Naive thymus-derived CD4-positive, alpha-beta T cell (primary cell): Measurements from ENCODE around the gene IVNS1ABP. TPM values are rescaled to one million over a fixed set of nuclear protein-coding genes. Genes with fewer than 3 reads are reported as not detected.

Source experiments
- ATAC-seq: fragments of 150-1000 bp; cut with Tn5 transposase; 2 replicates; pipeline ENCODE4 v1.10.0; 2021; ENCODE audit warnings: mild to moderate bottlenecking, moderate library complexity
- CTCF ChIA-PET: fragments of 350-600 bp; sonication (Branson Sonifier 250); formaldehyde crosslinking; loops from one replicate; lab custom pipeline; 2021; ENCODE audit warnings: antibody characterized with exemption; lab: Charles Lee
- POLR2A ChIA-PET: fragments of 350-600 bp; sonication (Branson Sonifier 250); formaldehyde crosslinking; loops from one replicate; lab custom pipeline; 2021; ENCODE audit warnings: antibody characterized with exemption, inconsistent platforms; lab: Charles Lee
- DNase-seq, 9 donors: peaks; one replicate each; pipeline versions ENCODE4 v3.0.0 to v3.0.0-alpha.2; 2020 to 2022; ENCODE audit warnings: mixed read lengths in 1 of 9
- H3K27ac ChIP-seq: one replicate; pipeline ENCODE4 v1.7.0; 2013; ENCODE audit warnings: mild to moderate bottlenecking, low read depth, low read length, moderate library complexity
- H3K27me3 ChIP-seq, 2 donors: one replicate each; pipeline ENCODE4 v1.7.0; 2013; ENCODE audit warnings: low read length in 2 of 2, mild to moderate bottlenecking in 2 of 2, moderate library complexity in 2 of 2; ENCODE audit not compliant: control insufficient read depth in 2 of 2, insufficient read depth in 2 of 2
- H3K36me3 ChIP-seq, 3 experiments: 1 replicate in 2 of 3; 2 replicates in 1 of 3; pipeline ENCODE4 v1.7.0; 2013; ENCODE audit warnings: low read length in 3 of 3, mild to moderate bottlenecking in 3 of 3, moderate library complexity in 1 of 3; ENCODE audit not compliant: insufficient read depth in 3 of 3, control insufficient read depth in 2 of 3
- H3K4me1 ChIP-seq, 2 donors: one replicate each; pipeline ENCODE4 v1.7.0; 2013; ENCODE audit warnings: low read length in 2 of 2, mild to moderate bottlenecking in 2 of 2, moderate library complexity in 1 of 2; ENCODE audit not compliant: control insufficient read depth in 2 of 2, insufficient read depth in 2 of 2
- H3K4me3 ChIP-seq: 2 replicates; pipeline ENCODE4 v1.7.0; 2013; ENCODE audit warnings: mild to moderate bottlenecking, low read length
- H3K9me3 ChIP-seq, 3 experiments: 1 replicate in 2 of 3; 2 replicates in 1 of 3; pipeline ENCODE4 v1.7.0; 2013; ENCODE audit warnings: low read length in 3 of 3; ENCODE audit not compliant: control insufficient read depth in 2 of 3
- H3K27ac Mint-ChIP-seq, 9 donors: one replicate each; pipeline ENCODE4 v1.8.0; 2020 to 2022; ENCODE audit warnings: mixed read lengths in 9 of 9, mild to moderate bottlenecking in 8 of 9, moderate library complexity in 5 of 9, inconsistent platforms in 2 of 9
- H3K27me3 Mint-ChIP-seq, 5 donors: one replicate each; pipeline ENCODE4 v1.8.0; 2021 to 2022; ENCODE audit warnings: mixed read lengths in 5 of 5, mild to moderate bottlenecking in 1 of 5
- H3K36me3 Mint-ChIP-seq, 5 donors: one replicate each; pipeline ENCODE4 v1.8.0; 2020 to 2022; ENCODE audit warnings: mixed read lengths in 5 of 5, mild to moderate bottlenecking in 3 of 5, inconsistent platforms in 1 of 5
- H3K4me1 Mint-ChIP-seq, 7 donors: one replicate each; pipeline ENCODE4 v1.8.0; 2020 to 2022; ENCODE audit warnings: mixed read lengths in 7 of 7, mild to moderate bottlenecking in 3 of 7, inconsistent platforms in 1 of 7
- H3K4me3 Mint-ChIP-seq, 10 donors: one replicate each; pipeline ENCODE4 v1.8.0; 2020 to 2022; ENCODE audit warnings: mild to moderate bottlenecking in 10 of 10, mixed read lengths in 10 of 10, moderate library complexity in 6 of 10, inconsistent platforms in 2 of 10
- H3K9me3 Mint-ChIP-seq, 11 donors: one replicate each; pipeline ENCODE4 v1.8.0; 2020 to 2022; ENCODE audit warnings: mixed read lengths in 11 of 11, mild to moderate bottlenecking in 4 of 11, inconsistent platforms in 1 of 11, moderate library complexity in 1 of 11
- intact Hi-C, 2 donors: fragments of 100-400 bp; cut with micrococcal nuclease; formaldehyde crosslinking; loops; one replicate each; pipeline ENCODE4 v1.15.1; 2023
- polyA plus RNA-seq, 2 donors: library from polyadenylated mRNA; unstranded; fragments of 300-500 nt; fragmentation: Illumina TruSeq; gene quantifications; one replicate each; pipeline ENCODE4 v1.2.3, GENCODE V29; 2021
- total RNA-seq, 6 experiments: library from RNA in 5 of 6; stranded (reverse) in 5 of 6; gene quantifications; 1 replicate in 5 of 6; 2 replicates in 1 of 6; pipeline ENCODE4 v1.2.3 and lab custom pipeline; 2021 to 2026

The IVNS1ABP gene
- total and polyA plus RNA-seq, 7 experiments from 2014 or later = 67.0 to 268 (median 172) TPM

DNA sequence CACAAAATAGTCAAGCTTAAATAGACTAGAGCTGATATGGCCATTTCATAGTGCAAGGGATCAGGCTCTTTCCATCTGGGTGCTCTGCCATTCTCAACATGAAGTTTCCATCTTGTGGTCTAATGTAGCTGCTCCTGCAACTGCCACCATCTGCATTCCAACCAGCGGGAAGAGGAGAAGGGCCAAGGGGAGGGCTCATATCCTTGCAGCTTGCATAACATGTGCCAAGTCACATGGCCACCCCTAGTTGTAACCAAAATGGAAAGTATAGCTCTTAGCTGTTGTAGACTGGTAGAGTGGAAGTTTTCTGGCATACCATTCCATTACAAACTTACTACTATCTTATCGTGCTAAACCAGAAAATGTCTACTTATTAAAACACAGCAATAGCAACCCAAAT lies 38.9 kb upstream of the IVNS1ABP start:
- H3K36me3 Mint-ChIP-seq = peaks cover 0 to 36% (median 3%) of the 10 kb centered on the region in 5 donors
- H3K27me3 ChIP-seq = no peaks in the 10 kb centered on the region
- H3K4me1 Mint-ChIP-seq = peaks cover 0 to 2% (median 0%) of the 10 kb centered on the region in 7 donors
- DNase-seq = no peak
- peaks cover 0 to 1% (median 0%) of the 10 kb centered on the region in 3 experiments for H3K9me3 ChIP-seq
- ChIA-PET POLR2A (interaction anchor here (0.9 to 1.0 kb wide), 2 partner anchors 17 to 38 kb away, joined by 3 read pairs; no protein-coding TSS in a partner anchor), CTCF (no interaction called here)
- no peaks in the 10 kb centered on the region for H3K4me1 ChIP-seq
- no peaks in the 10 kb centered on the region for H3K27me3 Mint-ChIP-seq
- no peaks in the 10 kb centered on the region for H3K36me3 ChIP-seq
- H3K27ac ChIP-seq = no peak overlapping the region
- no peak for ATAC-seq
- H3K4me3 ChIP-seq = no peak overlapping the region
- no peak overlapping the region for H3K27ac Mint-ChIP-seq
- no peak overlapping the region for H3K4me3 Mint-ChIP-seq
- H3K9me3 Mint-ChIP-seq = peaks cover 0 to 11% (median 4%) of the 10 kb centered on the region in 11 donors
- intact Hi-C loops = no loop called here

DNA sequence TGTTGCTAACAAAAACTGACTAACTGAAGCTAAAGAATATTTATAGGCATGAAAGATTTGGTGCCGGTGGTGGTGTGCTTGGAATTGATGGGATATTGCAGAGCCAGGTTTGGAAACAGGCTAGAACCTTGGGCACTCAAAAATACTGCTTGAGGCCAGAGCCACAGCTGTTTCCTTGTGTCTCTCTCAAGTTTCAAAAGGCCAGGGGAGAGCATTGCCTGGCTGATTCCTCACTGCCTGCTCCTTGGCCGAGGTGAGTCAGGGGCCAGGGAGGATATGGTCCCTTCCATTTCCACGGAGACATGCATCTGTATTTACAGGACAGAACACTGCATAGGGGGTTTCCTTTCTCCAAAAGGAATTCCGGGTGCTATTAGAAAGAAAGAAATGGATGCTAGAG lies 36.1 kb upstream of the IVNS1ABP start:
- H3K27me3 ChIP-seq = no peaks in the 10 kb centered on the region
- no peaks in the 10 kb centered on the region for H3K36me3 ChIP-seq
- H3K9me3 ChIP-seq = no peaks in the 10 kb centered on the region
- H3K4me3 ChIP-seq = no peak overlapping the region
- no peak overlapping the region for H3K27ac ChIP-seq
- H3K4me1 Mint-ChIP-seq = peaks cover 0 to 19% (median 8%) of the 10 kb centered on the region in 7 donors
- H3K4me1 ChIP-seq = no peaks in the 10 kb centered on the region
- H3K27ac Mint-ChIP-seq = no peak overlapping the region
- ATAC-seq (no peak), DNase-seq (no peak)
- POLR2A ChIA-PET = no interaction called here
- intact Hi-C loops = no loop called here
- peaks cover 0 to 2% (median 0%) of the 10 kb centered on the region in 11 donors for H3K9me3 Mint-ChIP-seq
- no peak overlapping the region for H3K4me3 Mint-ChIP-seq
- H3K27me3 Mint-ChIP-seq = no peaks in the 10 kb centered on the region
- CTCF ChIA-PET = no interaction called here
- H3K36me3 Mint-ChIP-seq = peaks cover 0 to 21% (median 0%) of the 10 kb centered on the region in 5 donors

DNA sequence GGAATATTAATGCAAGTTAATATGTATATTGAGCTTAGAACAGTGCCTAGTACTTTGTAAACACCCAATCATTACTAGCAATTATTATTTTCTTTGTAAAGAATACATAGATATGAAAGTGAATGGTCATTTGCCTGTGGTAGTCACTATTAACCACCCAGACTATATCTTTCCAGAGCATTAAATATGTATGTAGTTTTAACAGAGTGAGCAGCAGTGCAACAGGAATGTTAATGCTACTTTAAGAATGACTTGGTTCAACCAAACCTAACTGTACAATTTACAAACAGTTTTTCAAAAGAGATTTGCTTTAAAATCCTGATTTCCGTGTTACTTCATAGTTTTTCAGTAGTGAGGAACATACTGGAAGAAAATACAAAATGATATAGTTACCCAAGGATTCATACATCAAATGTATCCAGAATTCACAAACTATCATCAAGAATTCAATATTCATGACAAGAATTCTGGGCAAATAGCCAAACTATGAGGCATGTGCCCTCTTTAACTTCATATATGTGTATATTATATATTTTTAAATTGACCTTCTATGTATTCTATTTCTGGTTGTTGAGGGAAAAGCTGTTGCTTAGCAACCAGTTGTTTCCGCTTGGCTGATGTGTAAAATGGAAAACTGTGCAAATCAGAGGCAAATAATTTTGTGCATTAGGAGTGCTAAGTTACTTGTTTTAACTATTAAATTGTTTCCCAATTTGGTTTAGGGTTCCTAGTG lies 34.9 kb upstream of the IVNS1ABP start:
- no peaks in the 10 kb centered on the region for H3K36me3 ChIP-seq
- peaks cover 0 to 19% (median 0%) of the 10 kb centered on the region in 5 donors for H3K36me3 Mint-ChIP-seq
- DNase-seq = no peak
- CTCF ChIA-PET = no interaction called here
- no peaks in the 10 kb centered on the region for H3K4me1 ChIP-seq
- ATAC-seq = no peak
- no peaks in the 10 kb centered on the region for H3K9me3 Mint-ChIP-seq
- no peaks in the 10 kb centered on the region for H3K9me3 ChIP-seq
- no peak overlapping the region for H3K27ac Mint-ChIP-seq
- intact Hi-C loops = no loop called here
- H3K27ac ChIP-seq = no peak overlapping the region
- no peaks in the 10 kb centered on the region for H3K27me3 Mint-ChIP-seq
- H3K27me3 ChIP-seq = no peaks in the 10 kb centered on the region
- POLR2A ChIA-PET = no interaction called here
- peaks cover 0 to 27% (median 11%) of the 10 kb centered on the region in 7 donors for H3K4me1 Mint-ChIP-seq
- no peak overlapping the region for H3K4me3 ChIP-seq
- H3K4me3 Mint-ChIP-seq = no peak overlapping the region

DNA sequence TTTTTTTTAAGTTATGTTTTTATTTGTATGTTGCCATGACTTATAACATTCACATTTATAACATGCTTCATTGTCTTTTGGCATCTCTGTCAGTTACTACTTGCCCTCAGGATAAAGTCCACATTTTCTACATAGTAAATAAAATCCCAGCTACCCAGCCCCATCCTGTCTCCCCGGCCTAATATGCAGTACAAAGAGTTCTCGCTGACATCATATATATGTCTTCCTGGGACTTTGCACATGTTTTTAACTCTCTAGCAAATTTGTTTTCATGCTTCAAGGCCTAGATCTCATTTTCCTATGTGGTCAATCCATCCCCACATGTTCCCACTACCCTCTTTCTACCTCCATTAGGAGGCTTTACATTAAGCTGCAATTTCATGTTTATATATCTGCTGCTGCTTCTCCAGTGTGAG lies 33.0 kb upstream of the IVNS1ABP start:
- CTCF ChIA-PET = interaction anchor here (0.7 kb wide), 1 partner anchor 13 kb away, joined by 3 read pairs; no protein-coding TSS in a partner anchor
- Histone ChIP-seq H3K4me3 (no peak overlapping the region), H3K27me3 (no peaks in the 10 kb centered on the region), H3K36me3 (no peaks in the 10 kb centered on the region), H3K9me3 (no peaks in the 10 kb centered on the region), H3K27ac (no peak overlapping the region), H3K4me1 (no peaks in the 10 kb centered on the region)
- intact Hi-C loops = no loop called here
- no peak overlapping the region for H3K4me3 Mint-ChIP-seq
- DNase-seq (no peak), ATAC-seq (no peak)
- no peaks in the 10 kb centered on the region for H3K27me3 Mint-ChIP-seq
- no peak overlapping the region for H3K27ac Mint-ChIP-seq
- H3K36me3 Mint-ChIP-seq = peaks cover 0 to 14% (median 0%) of the 10 kb centered on the region in 5 donors
- POLR2A ChIA-PET = no interaction called here
- peaks cover 0 to 39% (median 25%) of the 10 kb centered on the region in 7 donors for H3K4me1 Mint-ChIP-seq
- H3K9me3 Mint-ChIP-seq = peaks cover 0 to 2% (median 0%) of the 10 kb centered on the region in 11 donors

DNA sequence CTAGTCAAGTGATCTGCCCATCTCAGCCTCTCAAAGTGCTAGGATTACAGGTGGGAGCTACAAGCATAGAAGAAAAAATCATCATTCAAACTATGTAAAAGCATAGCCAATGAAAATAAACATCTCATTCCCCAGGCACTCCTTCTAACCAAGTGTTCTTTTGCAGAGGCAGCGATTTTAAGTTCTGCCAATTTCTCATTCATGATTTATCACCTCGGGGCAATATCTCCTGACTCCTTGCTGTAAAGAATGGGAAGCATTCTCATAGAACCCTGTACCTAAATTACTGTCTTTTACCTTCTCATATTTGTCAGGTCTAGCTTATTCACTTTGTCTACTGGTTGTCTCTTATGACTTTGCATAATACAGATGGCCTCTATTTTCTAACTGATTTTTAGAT lies 32.5 kb upstream of the IVNS1ABP start:
- H3K27me3 Mint-ChIP-seq = no peaks in the 10 kb centered on the region
- CTCF ChIA-PET = interaction anchor here (0.7 kb wide), 1 partner anchor 13 kb away, joined by 3 read pairs; no protein-coding TSS in a partner anchor
- H3K27ac ChIP-seq = no peak overlapping the region
- H3K4me3 Mint-ChIP-seq = no peak overlapping the region
- no peaks in the 10 kb centered on the region for H3K9me3 ChIP-seq
- H3K36me3 Mint-ChIP-seq = peaks cover 0 to 17% (median 0%) of the 10 kb centered on the region in 5 donors
- H3K27ac Mint-ChIP-seq = no peak overlapping the region
- no peaks in the 10 kb centered on the region for H3K27me3 ChIP-seq
- H3K36me3 ChIP-seq = no peaks in the 10 kb centered on the region
- POLR2A ChIA-PET = interaction anchor here (0.7 kb wide), 1 partner anchor 295 kb away, joined by 3 read pairs; no protein-coding TSS in a partner anchor
- no peak overlapping the region for H3K4me3 ChIP-seq
- H3K4me1 ChIP-seq = no peaks in the 10 kb centered on the region
- peaks cover 0 to 2% (median 0%) of the 10 kb centered on the region in 11 donors for H3K9me3 Mint-ChIP-seq
- ATAC-seq (no peak), DNase-seq (no peak)
- intact Hi-C loops = no loop called here
- peaks cover 0 to 39% (median 25%) of the 10 kb centered on the region in 7 donors for H3K4me1 Mint-ChIP-seq

DNA sequence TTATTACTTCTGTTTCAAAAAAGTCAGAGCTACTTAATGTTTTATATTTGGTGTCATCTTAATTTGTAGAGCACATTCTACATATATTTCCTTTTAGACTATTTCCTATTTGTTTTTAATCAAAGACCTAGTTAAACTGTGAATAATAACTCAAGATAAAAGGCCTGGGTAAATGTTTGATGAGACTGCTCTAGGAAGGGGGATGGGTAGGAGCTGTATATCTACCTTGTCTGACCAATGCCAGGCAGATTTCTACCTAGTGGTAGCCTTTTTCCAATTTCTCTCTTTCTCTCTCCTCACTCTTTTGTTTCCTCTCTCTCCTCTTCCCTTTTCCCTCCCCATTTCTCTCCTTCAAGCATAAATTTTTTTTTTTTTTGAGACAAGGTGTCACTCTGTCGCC lies 31.9 kb upstream of the IVNS1ABP start:
- Mint-ChIP-seq H3K36me3 (peaks cover 0 to 17% (median 0%) of the 10 kb centered on the region in 5 donors), H3K4me1 (peaks cover 0 to 39% (median 25%) of the 10 kb centered on the region in 7 donors), H3K9me3 (peaks cover 0 to 2% (median 0%) of the 10 kb centered on the region in 11 donors), H3K4me3 (no peak overlapping the region), H3K27me3 (no peaks in the 10 kb centered on the region), H3K27ac (peak overlapping the region in 2 of 9 donors; percentile 18 to 46)
- ChIA-PET CTCF (no interaction called here), POLR2A (interaction anchor here (0.7 kb wide), 1 partner anchor 296 kb away, joined by 3 read pairs; no protein-coding TSS in a partner anchor)
- DNase-seq (no peak), ATAC-seq (no peak)
- Histone ChIP-seq H3K4me1 (no peaks in the 10 kb centered on the region), H3K4me3 (no peak overlapping the region), H3K27ac (no peak overlapping the region), H3K9me3 (no peaks in the 10 kb centered on the region), H3K27me3 (no peaks in the 10 kb centered on the region), H3K36me3 (no peaks in the 10 kb centered on the region)
- intact Hi-C loops = no loop called here
